Testis (tissue), 2 donors: Measurements from ENCODE around the gene GRK1.

ENCODE experiments used
- CTCF ChIP-seq, 3 experiments: fragments of 450-650 bp in 2 of 3; fragments of 200-600 bp in 1 of 3; sonication (generic) in 1 of 3; IDR thresholded peaks; one replicate each; pipeline ENCODE4 v1.5.1; 2016 to 2019; ENCODE audit warnings: antibody characterized with exemption in 3 of 3, mild to moderate bottlenecking in 2 of 3, moderate library complexity in 1 of 3
- POLR2A ChIP-seq: fragments of 450-650 bp; IDR thresholded peaks from one replicate; pipeline ENCODE4 v1.6.1; 2017; ENCODE audit warnings: antibody characterized with exemption, mild to moderate bottlenecking, moderate library complexity

DNA sequence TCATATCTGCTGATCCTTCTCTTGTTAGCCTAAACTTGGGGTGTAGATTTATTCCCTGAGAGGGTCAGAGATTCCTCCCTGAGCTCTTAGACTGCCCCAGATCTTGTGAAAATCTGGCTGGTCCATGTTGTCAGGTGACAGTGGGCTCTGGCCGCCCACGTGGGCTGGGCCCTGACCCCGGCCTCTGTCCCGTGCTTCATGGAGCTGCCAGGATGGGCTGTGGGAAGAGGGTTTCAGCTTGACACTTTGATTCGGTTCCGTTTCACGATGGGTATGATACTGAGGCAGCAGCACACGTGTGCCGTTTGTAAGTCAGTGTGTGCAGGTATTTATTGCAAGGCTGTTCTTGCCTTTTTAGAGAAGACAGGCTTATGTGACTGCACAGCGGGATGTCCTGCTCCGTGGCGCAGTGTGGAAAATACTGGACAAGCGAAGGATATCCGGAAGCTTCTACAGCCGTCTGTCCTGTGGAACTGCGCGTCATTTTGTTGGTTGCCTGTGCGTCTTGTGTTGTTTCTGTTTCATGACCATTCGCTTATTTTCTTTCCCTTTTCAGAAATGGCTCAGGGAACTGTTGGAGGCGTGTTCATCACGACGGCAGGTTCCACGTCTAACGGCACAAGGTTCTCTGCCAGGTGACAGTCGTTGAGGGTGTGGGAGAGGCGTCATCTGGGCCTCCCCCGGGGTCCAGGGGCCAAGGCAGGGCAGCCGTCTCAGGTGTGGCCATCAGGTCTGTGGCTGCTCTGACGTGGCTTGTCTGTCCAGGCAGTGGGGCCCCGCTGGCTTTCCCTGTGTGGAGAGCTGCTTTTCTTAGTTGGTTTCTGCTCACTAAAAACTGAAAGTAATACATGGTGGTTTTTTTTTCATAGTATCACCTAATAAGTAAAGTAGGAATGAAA, 29.5 kb upstream of the GRK1 start:
- TF ChIP-seq POLR2A: no peak
- no peak for TF ChIP-seq CTCF (IDR thresholded peaks at IDR 0.05)
